Ishikawa (cell line): Measurements from ENCODE around the gene TRIM9.

Experiments used
- CEBPB ChIP-seq: IDR thresholded peaks from 2 replicates; pipeline ENCODE4 v1.6.1; 2012
- CREB1 ChIP-seq: IDR thresholded peaks from 2 replicates; pipeline ENCODE4 v1.6.1; 2012; ENCODE audit warnings: low read depth
- EGR1 ChIP-seq: IDR thresholded peaks from 2 replicates; pipeline ENCODE4 v1.6.1; 2012
- EP300 ChIP-seq: IDR thresholded peaks from 2 replicates; pipeline ENCODE4 v1.6.1; 2012; ENCODE audit warnings: borderline replicate concordance
- FOXM1 ChIP-seq: IDR thresholded peaks from 2 replicates; pipeline ENCODE4 v1.6.1; 2012; ENCODE audit warnings: low read depth, borderline replicate concordance
- MAX ChIP-seq: IDR thresholded peaks from 2 replicates; pipeline ENCODE4 v1.6.1; 2012
- NFIC ChIP-seq: IDR thresholded peaks from 2 replicates; pipeline ENCODE4 v1.6.1; 2012
- RAD21 ChIP-seq: IDR thresholded peaks from 2 replicates; pipeline ENCODE4 v1.6.1; 2012; ENCODE audit warnings: low read depth
- REST ChIP-seq: IDR thresholded peaks from 2 replicates; pipeline ENCODE4 v1.6.1; 2012; ENCODE audit warnings: low read depth, mild to moderate bottlenecking
- TAF1 ChIP-seq: IDR thresholded peaks from 2 replicates; pipeline ENCODE4 v1.6.1; 2012; ENCODE audit warnings: low read depth, mild to moderate bottlenecking
- TCF12 ChIP-seq: IDR thresholded peaks from 2 replicates; pipeline ENCODE4 v1.6.1; 2012; ENCODE audit warnings: low read depth
- TEAD4 ChIP-seq: IDR thresholded peaks from 2 replicates; pipeline ENCODE4 v1.6.1; 2012
- USF1 ChIP-seq: IDR thresholded peaks from 2 replicates; pipeline ENCODE4 v1.6.1; 2012
- YY1 ChIP-seq: IDR thresholded peaks from 2 replicates; pipeline ENCODE4 v1.6.1; 2012; ENCODE audit warnings: low read depth
- ZBTB7A ChIP-seq: IDR thresholded peaks from 2 replicates; pipeline ENCODE4 v1.6.1; 2012; ENCODE audit warnings: low read depth

TRIM9 gene

GRCh38 chr14:51094901-51095853 lies at the start of gene TRIM9:
TRIM9 (minus strand) TSS chr14:51095105; CDS start chr14:51094939, 166 bp downstream.
- TF ChIP-seq EP300 (no peak), FOXM1 (no peak), REST (peak; percentile 91), USF1 (no peak), CEBPB (no peak), NFIC (no peak), MAX (peak; percentile 77), ZBTB7A (peak; percentile 63; the same call in 1 of the 2 replicates), CREB1 (no peak), RAD21 (no peak; the same call in 1 of the 2 replicates), TAF1 (peak; percentile 25; the same call in 1 of the 2 replicates), TCF12 (0 out of 2 replicates have a peak, but pooled peaks have one; percentile 24), EGR1 (no peak), TEAD4 (no peak), YY1 (no peak)

GRCh38 chr14:51140856-51141255 lies 46.0 kb upstream of the TRIM9 start:
- TF ChIP-seq REST (no peak), EP300 (no peak), CEBPB (no peak), EGR1 (no peak), TCF12 (no peak), USF1 (no peak), YY1 (no peak), FOXM1 (no peak), NFIC (no peak)

- TF ChIP-seq NFIC, result no peak
- no peak for TF ChIP-seq EGR1
- TF ChIP-seq RAD21, result no peak
- TF ChIP-seq FOXM1, result no peak
- no peak for TF ChIP-seq TEAD4
These were observed 45.4 kb upstream of the TRIM9 start for GRCh38 chr14:51140338-51140737.

GRCh38 chr14:51139121-51139681 lies 44.3 kb upstream of the TRIM9 start:
- TF ChIP-seq TEAD4, result no peak
- no peak for TF ChIP-seq CEBPB
- no peak for TF ChIP-seq NFIC
- TF ChIP-seq EGR1, result no peak
- no peak for TF ChIP-seq EP300
- no peak for TF ChIP-seq TAF1
- TF ChIP-seq TCF12, result no peak
- no peak for TF ChIP-seq FOXM1
- no peak for TF ChIP-seq REST
- no peak for TF ChIP-seq CREB1
- TF ChIP-seq RAD21, result no peak
- TF ChIP-seq YY1, result no peak
- no peak for TF ChIP-seq USF1
- no peak for TF ChIP-seq MAX
- no peak for TF ChIP-seq ZBTB7A
